ENCODE results near the gene DTNB.

The DTNB gene

GRCh38 chr2:25361261-25362048 is 311.9 kb downstream of the DTNB start:
- no peak overlapping the region for H3K9ac ChIP-seq (ENCODE audit: insufficient read length)
- H3K4me3 ChIP-seq: peak overlapping the region; percentile 74
- no peaks in the 10 kb centered on the region for H3K9me3 ChIP-seq (ENCODE audit: low read depth, low read length)
- H3K36me3 ChIP-seq (ENCODE audit: insufficient read depth, low read length): no peaks in the 10 kb centered on the region
- TF ChIP-seq POLR2AphosphoS5 (IDR thresholded peaks at IDR 0.05; ENCODE audit: borderline replicate concordance, low read depth, low read length) (no peak), FOXP2 (optimal IDR thresholded peaks at IDR 0.05; ENCODE audit: control extremely low read depth, extremely low read length, insufficient read depth) (no peak), EZH2 (IDR thresholded peaks at IDR 0.05) (no peak)
- DNase-seq (ENCODE audit: low read depth, low spot score): no peak
- H3K27ac ChIP-seq: no peak overlapping the region

DNA sequence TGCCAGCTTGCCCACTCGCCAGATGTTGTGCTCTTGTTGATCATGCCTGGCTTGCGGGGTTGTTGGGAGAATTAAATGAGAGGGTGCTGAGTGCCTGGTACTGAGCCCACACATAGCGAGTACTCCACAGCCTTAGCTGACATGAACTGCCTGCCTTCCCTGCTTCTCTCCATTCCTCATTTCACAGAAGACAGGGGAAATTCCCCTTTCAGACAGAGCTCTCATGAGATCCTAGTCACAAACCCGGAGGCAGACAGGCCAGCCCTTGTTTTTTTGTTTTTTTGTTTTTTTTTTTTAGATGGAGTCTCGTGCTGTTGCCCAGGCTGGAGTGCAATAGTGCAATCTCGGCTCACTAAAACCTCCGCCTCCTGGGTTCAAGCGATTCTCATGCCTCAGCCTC is 314.5 kb downstream of the DTNB start:
- no peak for DNase-seq (ENCODE audit: low read depth, low spot score)
- Histone ChIP-seq H3K27ac (no peak overlapping the region), H3K9me3 (ENCODE audit: low read depth, low read length) (no peaks in the 10 kb centered on the region), H3K4me3 (no peak overlapping the region), H3K9ac (ENCODE audit: insufficient read length) (no peak overlapping the region), H3K36me3 (ENCODE audit: insufficient read depth, low read length) (no peaks in the 10 kb centered on the region)
- TF ChIP-seq POLR2AphosphoS5 (IDR thresholded peaks at IDR 0.05; ENCODE audit: borderline replicate concordance, low read depth, low read length) (no peak), FOXP2 (optimal IDR thresholded peaks at IDR 0.05; ENCODE audit: control extremely low read depth, extremely low read length, insufficient read depth) (no peak), EZH2 (IDR thresholded peaks at IDR 0.05) (no peak)

DNA sequence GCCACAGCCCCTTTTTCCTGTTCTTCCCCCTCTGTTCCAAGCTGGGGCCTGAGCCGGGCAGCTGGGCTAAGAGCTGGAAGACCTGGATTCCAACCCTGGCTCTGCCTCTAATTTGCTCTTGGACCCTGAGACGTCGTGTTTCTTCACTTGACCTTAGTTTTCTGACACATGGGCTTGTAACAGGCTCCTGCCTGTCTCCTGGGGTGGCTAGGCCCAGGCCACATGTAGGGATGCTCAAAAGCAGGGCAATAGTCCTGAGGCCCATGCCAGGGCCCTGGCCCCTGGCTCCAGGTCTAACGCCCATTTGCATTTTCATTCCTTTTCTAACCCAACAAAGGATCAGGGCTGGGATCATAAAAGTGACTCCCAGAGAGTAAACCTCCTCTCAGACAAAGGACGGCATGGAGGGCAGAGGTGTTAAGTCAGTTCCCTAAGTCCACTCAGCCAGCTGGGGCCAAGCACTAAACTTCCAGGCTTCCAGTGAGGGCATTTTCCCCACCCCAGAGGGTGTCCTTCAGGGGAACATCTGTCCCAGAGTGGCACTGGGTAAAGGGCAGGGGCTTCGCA is 315.0 kb downstream of the DTNB start:
- H3K4me3 ChIP-seq: no peak overlapping the region
- no peak for DNase-seq (ENCODE audit: low read depth, low spot score)
- TF ChIP-seq EZH2 (IDR thresholded peaks at IDR 0.05): no peak
- TF ChIP-seq POLR2AphosphoS5 (IDR thresholded peaks at IDR 0.05; ENCODE audit: borderline replicate concordance, low read depth, low read length): no peak
- no peak for TF ChIP-seq FOXP2 (optimal IDR thresholded peaks at IDR 0.05; ENCODE audit: control extremely low read depth, extremely low read length, insufficient read depth)
- no peak overlapping the region for H3K27ac ChIP-seq
- H3K9ac ChIP-seq (ENCODE audit: insufficient read length): no peak overlapping the region
- no peaks in the 10 kb centered on the region for H3K36me3 ChIP-seq (ENCODE audit: insufficient read depth, low read length)
- no peaks in the 10 kb centered on the region for H3K9me3 ChIP-seq (ENCODE audit: low read depth, low read length)

GRCh38 chr2:25356088-25356487 is 317.3 kb downstream of the DTNB start:
- Histone ChIP-seq H3K9ac (ENCODE audit: insufficient read length) (no peak overlapping the region), H3K27ac (no peak overlapping the region), H3K36me3 (ENCODE audit: insufficient read depth, low read length) (no peaks in the 10 kb centered on the region), H3K9me3 (ENCODE audit: low read depth, low read length) (no peaks in the 10 kb centered on the region), H3K4me3 (no peak overlapping the region)
- no peak for DNase-seq (ENCODE audit: low read depth, low spot score)
- TF ChIP-seq EZH2 (IDR thresholded peaks at IDR 0.05): no peak

GRCh38 chr2:25355270-25355669 is 318.1 kb downstream of the DTNB start:
- Histone ChIP-seq H3K27ac (no peak overlapping the region), H3K9ac (ENCODE audit: insufficient read length) (no peak overlapping the region), H3K4me3 (no peak overlapping the region), H3K9me3 (ENCODE audit: low read depth, low read length) (no peaks in the 10 kb centered on the region), H3K36me3 (ENCODE audit: insufficient read depth, low read length) (no peaks in the 10 kb centered on the region)
- no peak for DNase-seq (ENCODE audit: low read depth, low spot score)
- TF ChIP-seq POLR2AphosphoS5 (IDR thresholded peaks at IDR 0.05; ENCODE audit: borderline replicate concordance, low read depth, low read length) (no peak), FOXP2 (optimal IDR thresholded peaks at IDR 0.05; ENCODE audit: control extremely low read depth, extremely low read length, insufficient read depth) (no peak), EZH2 (IDR thresholded peaks at IDR 0.05) (no peak)

- Histone ChIP-seq H3K9ac (ENCODE audit: insufficient read length) (no peak overlapping the region), H3K9me3 (ENCODE audit: low read depth, low read length) (no peaks in the 10 kb centered on the region), H3K4me3 (no peak overlapping the region), H3K27ac (no peak overlapping the region), H3K36me3 (ENCODE audit: insufficient read depth, low read length) (no peaks in the 10 kb centered on the region)
- DNase-seq (ENCODE audit: low read depth, low spot score): no peak
- TF ChIP-seq FOXP2 (optimal IDR thresholded peaks at IDR 0.05; ENCODE audit: control extremely low read depth, extremely low read length, insufficient read depth): no peak
- TF ChIP-seq POLR2AphosphoS5 (IDR thresholded peaks at IDR 0.05; ENCODE audit: borderline replicate concordance, low read depth, low read length): no peak
- no peak for TF ChIP-seq EZH2 (IDR thresholded peaks at IDR 0.05)
Observed at GRCh38 chr2:25354116-25354515, 319.3 kb downstream of the DTNB start.

DNA sequence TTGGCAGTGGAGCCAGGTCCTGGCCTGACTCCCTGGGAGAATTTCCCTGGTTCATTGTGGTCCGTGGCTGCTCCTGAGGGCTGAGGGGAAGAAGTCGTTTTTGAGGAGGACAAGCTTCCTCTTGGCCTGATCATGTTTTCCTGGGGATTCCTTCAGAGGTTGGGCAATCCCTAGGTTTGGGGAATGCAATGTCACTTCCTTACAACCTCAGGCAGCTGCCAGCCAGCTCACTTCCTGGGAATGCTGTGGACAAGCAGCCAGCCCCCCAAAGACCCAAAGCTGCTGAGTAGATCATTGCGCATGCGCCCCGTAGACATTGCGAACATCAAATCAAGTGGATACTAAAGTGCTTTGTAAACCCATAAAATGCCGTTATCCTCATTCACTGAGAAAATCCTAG is 324.0 kb downstream of the DTNB start:
- no peak overlapping the region for H3K4me3 ChIP-seq
- no peak overlapping the region for H3K9ac ChIP-seq (ENCODE audit: insufficient read length)
- H3K36me3 ChIP-seq (ENCODE audit: insufficient read depth, low read length): no peaks in the 10 kb centered on the region
- H3K27ac ChIP-seq: no peak overlapping the region
- H3K9me3 ChIP-seq (ENCODE audit: low read depth, low read length): no peaks in the 10 kb centered on the region
- DNase-seq (ENCODE audit: low read depth, low spot score): no peak
- no peak for TF ChIP-seq EZH2 (IDR thresholded peaks at IDR 0.05)
- TF ChIP-seq FOXP2 (optimal IDR thresholded peaks at IDR 0.05; ENCODE audit: control extremely low read depth, extremely low read length, insufficient read depth): no peak
- no peak for TF ChIP-seq POLR2AphosphoS5 (IDR thresholded peaks at IDR 0.05; ENCODE audit: borderline replicate concordance, low read depth, low read length)

DNA sequence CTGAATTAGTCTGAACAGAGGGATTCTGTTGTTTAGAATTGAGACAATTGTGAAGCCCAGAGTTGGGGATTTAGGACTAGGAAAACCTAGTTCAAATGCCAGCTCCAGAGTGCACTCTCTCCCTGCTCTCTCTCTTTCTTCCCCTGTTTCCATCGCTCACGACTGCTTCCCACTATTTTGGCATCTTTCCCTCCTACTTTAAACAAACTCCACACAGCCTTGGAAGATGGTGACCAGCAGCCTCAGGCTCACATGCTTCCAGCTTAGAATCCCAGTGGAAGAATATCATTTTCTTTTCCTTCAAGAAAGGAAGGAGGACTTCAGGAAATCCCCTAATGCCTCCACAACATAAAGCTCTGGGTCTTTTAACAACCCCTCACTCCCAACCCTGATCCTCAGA is 325.5 kb downstream of the DTNB start:
- TF ChIP-seq EZH2 (IDR thresholded peaks at IDR 0.05) (no peak), FOXP2 (optimal IDR thresholded peaks at IDR 0.05; ENCODE audit: control extremely low read depth, extremely low read length, insufficient read depth) (no peak), POLR2AphosphoS5 (IDR thresholded peaks at IDR 0.05; ENCODE audit: borderline replicate concordance, low read depth, low read length) (no peak)
- no peaks in the 10 kb centered on the region for H3K36me3 ChIP-seq (ENCODE audit: insufficient read depth, low read length)
- H3K4me3 ChIP-seq: no peak overlapping the region
- H3K27ac ChIP-seq: no peak overlapping the region
- H3K9me3 ChIP-seq (ENCODE audit: low read depth, low read length): no peaks in the 10 kb centered on the region
- no peak overlapping the region for H3K9ac ChIP-seq (ENCODE audit: insufficient read length)
- DNase-seq (ENCODE audit: low read depth, low spot score): no peak
